ENCODE measurements around the gene SPDEF.

GRCh38 chr6:34509782-34510181, 46.3 kb downstream of the SPDEF start:
- TF ChIP-seq CTCF (IDR thresholded peaks at IDR 0.05) (no peak), POLR2A (IDR thresholded peaks at IDR 0.05) (no peak)

Measured in lower leg skin (tissue), 3 donors.